ENCODE measurements around the gene SMARCC2. TPM values are rescaled to one million over a fixed set of nuclear protein-coding genes. Genes with fewer than 3 reads are reported as not detected.

The SMARCC2 gene
- 30.7 TPM for total RNA-seq (2013)
- polyA plus RNA-seq (10 to 100 TPM; 22.2 to 63.7 (median 43.5) TPM), polyA minus RNA-seq (31.9 and 45.7 TPM in 2 replicates), total RNA-seq (22.6 to 72.4 (median 50.7) reads per million in 11 experiments)

DNA sequence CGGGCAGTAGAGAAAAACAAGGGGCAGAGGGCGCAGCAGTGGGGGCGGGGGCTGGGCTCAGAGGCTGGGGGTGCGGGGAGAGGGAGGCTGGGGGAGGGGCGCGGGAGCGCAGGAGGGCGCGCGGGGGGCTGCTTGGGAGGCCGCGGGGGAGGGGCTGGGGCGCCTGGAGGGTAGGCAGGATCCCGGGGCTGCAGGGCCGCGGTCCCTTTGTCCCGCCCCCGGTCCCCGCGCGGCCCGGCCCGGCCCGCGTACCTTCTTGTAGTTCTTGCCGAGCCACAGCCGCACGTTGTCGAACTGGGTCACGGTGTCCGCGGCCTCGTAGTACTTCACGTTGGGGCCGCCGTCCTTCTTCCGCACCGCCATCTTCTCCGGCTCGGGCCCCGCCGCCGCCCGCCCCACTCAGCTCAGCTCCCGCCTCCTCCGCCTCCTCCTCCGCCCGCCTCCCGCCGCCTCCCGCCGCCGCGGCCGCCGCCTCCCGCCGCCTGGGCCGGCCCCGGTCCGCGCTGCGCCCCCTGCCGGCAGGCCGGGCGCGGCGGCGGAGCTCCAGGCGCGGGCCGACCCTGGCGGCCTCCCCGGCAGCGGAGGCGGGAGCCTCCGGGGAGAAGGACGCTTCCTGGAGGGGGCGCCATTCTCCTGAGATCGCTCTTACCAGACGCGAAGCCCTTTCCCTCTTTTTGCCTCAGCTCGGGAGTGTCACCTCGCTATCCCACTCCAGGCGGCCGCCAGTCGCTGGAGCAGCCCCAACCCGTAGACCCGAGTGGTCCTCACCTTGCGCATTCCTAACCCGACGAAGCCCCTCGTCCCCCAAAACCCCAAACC is at the start of gene SMARCC2:
TSS of gene SMARCC2 (minus strand) at position 385 of the 819 bp plus-strand sequence. CDS start at position 363, 22 bp downstream.
- Histone ChIP-seq H2AFZ (ENCODE audit: insufficient read depth, low read depth, low read length, poor library complexity, severe bottlenecking) (peak within 1 kb of the TSS; percentile 92), H3K27me3 (ENCODE audit: control insufficient read depth in 2 of 2, insufficient read depth in 2 of 2, low read length in 2 of 2) (no peaks in the 10 kb centered on the region), H3K27ac (ENCODE audit: low read depth in 1 of 2, low read length in 2 of 2) (peak within 1 kb of the TSS; percentile 59 to 75), H3K9me3 (replicated peaks in 1 of 2; ENCODE audit: control insufficient read depth in 1 of 2, insufficient read depth in 1 of 2, low read length in 2 of 2) (no peaks in the 10 kb centered on the region), H3K36me3 (replicated peaks in 1 of 2; ENCODE audit: control insufficient read depth in 1 of 2, insufficient read depth in 2 of 2, low read length in 2 of 2) (peaks cover 13 to 26% of the 10 kb centered on the region in 2 donors), H3K4me3 (replicated peaks in 1 of 3; ENCODE audit: low read depth in 2 of 3, low read length in 3 of 3) (peak within 1 kb of the TSS; percentile 63 to 88 (median 83)), H4K20me1 (ENCODE audit: insufficient read depth, low read length) (peaks cover 9% of the 10 kb centered on the region), H3K4me2 (replicated peaks; ENCODE audit: extremely low read depth, low read length, poor library complexity, severe bottlenecking) (peak within 1 kb of the TSS; percentile 96), H3K9ac (ENCODE audit: insufficient read depth, low read length, poor library complexity, severe bottlenecking) (peak within 1 kb of the TSS; percentile 73), H3K79me2 (ENCODE audit: insufficient read depth, low read length) (peaks cover 43% of the 10 kb centered on the region), H3K4me1 (ENCODE audit: control insufficient read depth in 1 of 2, insufficient read depth in 2 of 2, low read length in 2 of 2) (peaks cover 34 to 37% of the 10 kb centered on the region in 2 donors)
- TF ChIP-seq, protein P1, sequence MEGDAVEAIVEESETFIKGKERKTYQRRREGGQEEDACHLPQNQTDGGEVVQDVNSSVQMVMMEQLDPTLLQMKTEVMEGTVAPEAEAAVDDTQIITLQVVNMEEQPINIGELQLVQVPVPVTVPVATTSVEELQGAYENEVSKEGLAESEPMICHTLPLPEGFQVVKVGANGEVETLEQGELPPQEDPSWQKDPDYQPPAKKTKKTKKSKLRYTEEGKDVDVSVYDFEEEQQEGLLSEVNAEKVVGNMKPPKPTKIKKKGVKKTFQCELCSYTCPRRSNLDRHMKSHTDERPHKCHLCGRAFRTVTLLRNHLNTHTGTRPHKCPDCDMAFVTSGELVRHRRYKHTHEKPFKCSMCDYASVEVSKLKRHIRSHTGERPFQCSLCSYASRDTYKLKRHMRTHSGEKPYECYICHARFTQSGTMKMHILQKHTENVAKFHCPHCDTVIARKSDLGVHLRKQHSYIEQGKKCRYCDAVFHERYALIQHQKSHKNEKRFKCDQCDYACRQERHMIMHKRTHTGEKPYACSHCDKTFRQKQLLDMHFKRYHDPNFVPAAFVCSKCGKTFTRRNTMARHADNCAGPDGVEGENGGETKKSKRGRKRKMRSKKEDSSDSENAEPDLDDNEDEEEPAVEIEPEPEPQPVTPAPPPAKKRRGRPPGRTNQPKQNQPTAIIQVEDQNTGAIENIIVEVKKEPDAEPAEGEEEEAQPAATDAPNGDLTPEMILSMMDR (IDR thresholded peaks at IDR 0.05) = peak; percentile 77
- Mint-ChIP-seq H3K9me3 (no peaks in the 10 kb centered on the region), H3K36me3 (peaks cover 18 to 26% of the 10 kb centered on the region in 2 donors), H3K4me1 (peaks cover 43% of the 10 kb centered on the region), H3K4me3 (peak within 1 kb of the TSS; percentile 95 to 96), H3K27me3 (ENCODE audit: low read depth in 3 of 3) (no peaks in the 10 kb centered on the region), H3K27ac (peak within 1 kb of the TSS; percentile 87 to 96 (median 92))
- intact Hi-C loops (cut with micrococcal nuclease) = loop anchor here (2.0 to 5.0 kb wide), 5 partner anchors 31 to 71 kb away; partner anchors contain the start of genes MYL6 (in 1 of the 2), NABP2 (in 1 of the 2), RNF41 (in 1 of the 2) and ZC3H10 (in 1 of the 2)
- DNase-seq = peak; percentile 78 to 84 (median 84)
- WGBS (ENCODE audit: insufficient coverage) = under 1% methylated on average over 87 of the region's 93 CpGs

DNA sequence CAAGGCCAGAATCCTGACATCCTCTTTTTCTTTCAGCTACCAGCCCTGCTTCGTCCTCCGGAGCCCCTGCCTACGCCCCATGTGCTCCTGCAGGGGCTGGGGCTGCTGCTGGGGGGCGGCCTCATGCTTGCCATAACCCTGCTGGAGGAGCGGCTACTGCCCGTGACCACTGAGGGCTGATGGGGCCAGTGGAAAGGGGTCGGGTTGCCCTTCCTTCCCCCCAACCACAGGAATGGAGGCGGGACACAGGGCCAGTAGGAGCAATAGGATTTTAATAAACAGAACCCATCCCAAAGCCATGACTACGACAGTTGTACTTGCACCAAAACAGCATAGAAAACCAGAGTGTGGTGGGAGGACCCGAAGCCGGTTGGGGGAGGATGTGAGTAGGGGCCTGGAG is 48.3 kb upstream of the SMARCC2 start:
- Histone ChIP-seq H2AFZ (ENCODE audit: insufficient read depth, low read depth, low read length, poor library complexity, severe bottlenecking) (no peak overlapping the region), H3K79me2 (ENCODE audit: insufficient read depth, low read length) (no peaks in the 10 kb centered on the region), H3K9ac (ENCODE audit: insufficient read depth, low read length, poor library complexity, severe bottlenecking) (no peak overlapping the region), H3K4me3 (replicated peaks in 1 of 3; ENCODE audit: low read depth in 2 of 3, low read length in 3 of 3) (no peak overlapping the region), H3K36me3 (replicated peaks in 1 of 2; ENCODE audit: control insufficient read depth in 1 of 2, insufficient read depth in 2 of 2, low read length in 2 of 2) (peaks cover 22 to 43% of the 10 kb centered on the region in 2 donors), H3K4me1 (ENCODE audit: control insufficient read depth in 1 of 2, insufficient read depth in 2 of 2, low read length in 2 of 2) (no peaks in the 10 kb centered on the region), H3K27ac (ENCODE audit: low read depth in 1 of 2, low read length in 2 of 2) (no peak overlapping the region), H3K4me2 (replicated peaks; ENCODE audit: extremely low read depth, low read length, poor library complexity, severe bottlenecking) (no peak overlapping the region), H4K20me1 (ENCODE audit: insufficient read depth, low read length) (no peaks in the 10 kb centered on the region), H3K9me3 (replicated peaks in 1 of 2; ENCODE audit: control insufficient read depth in 1 of 2, insufficient read depth in 1 of 2, low read length in 2 of 2) (no peaks in the 10 kb centered on the region), H3K27me3 (ENCODE audit: control insufficient read depth in 2 of 2, insufficient read depth in 2 of 2, low read length in 2 of 2) (no peaks in the 10 kb centered on the region)
- no peak overlapping the region for H3K27ac Mint-ChIP-seq
- no peaks in the 10 kb centered on the region for H3K9me3 Mint-ChIP-seq
- peaks cover 38 to 47% of the 10 kb centered on the region in 2 donors for H3K36me3 Mint-ChIP-seq
- no peak overlapping the region for H3K4me3 Mint-ChIP-seq
- WGBS (ENCODE audit: insufficient coverage) = 100% methylated on average over 3 of the region's 11 CpGs
- TF ChIP-seq, protein P1 (IDR thresholded peaks at IDR 0.05) = no peak
- intact Hi-C loops (cut with micrococcal nuclease) = no loop called here
- no peak for DNase-seq
- H3K4me1 Mint-ChIP-seq = no peaks in the 10 kb centered on the region
- no peaks in the 10 kb centered on the region for H3K27me3 Mint-ChIP-seq (ENCODE audit: low read depth in 3 of 3)

Data from CD14-positive monocyte (primary cell).